Bronchial epithelial cell (primary cell): ENCODE data around the gene DDRGK1. TPM values are rescaled to one million over a fixed set of nuclear protein-coding genes. Genes with fewer than 3 reads are reported as not detected.

ENCODE experiments used
- DNase-seq: peaks from one replicate; pipeline ENCODE4 v3.0.0-alpha.2; 2010; ENCODE audit warnings: low read depth
- FAIRE-seq: peaks from 2 replicates; lab custom pipeline; 2011; peaks lifted over from hg19 to GRCh38; lab: Jason Lieb, UNC
- H3K27me3 ChIP-seq: 2 replicates; pipeline ENCODE4 v1.5.1; 2011; ENCODE audit warnings: low read length; ENCODE audit not compliant: control insufficient read depth, insufficient read depth
- H3K36me3 ChIP-seq: 2 replicates; pipeline ENCODE4 v1.5.1; 2011; ENCODE audit warnings: low read length; ENCODE audit not compliant: control insufficient read depth, insufficient read depth
- H3K4me3 ChIP-seq: 2 replicates; pipeline ENCODE4 v1.5.1; 2011; ENCODE audit warnings: mild to moderate bottlenecking, low read depth, low read length, control low read depth
- total RNA-seq: library from RNA; depleted of rRNA; stranded (reverse); fragments of >200 nt; gene quantifications from 2 replicates; pipeline ENCODE4 v1.2.1, GENCODE V29; 2014
- TF ChIP-seq, protein P1 (sequence below): IDR thresholded peaks from 2 replicates; pipeline ENCODE4 v1.5.1; 2011; ENCODE audit warnings: mild to moderate bottlenecking, moderate library complexity, low read length, control low read depth, inconsistent platforms; ENCODE audit not compliant: insufficient read depth, severe bottlenecking

DDRGK1 gene
- total RNA-seq, 1 donor from 2014 or later: 72.7 TPM

DNA sequence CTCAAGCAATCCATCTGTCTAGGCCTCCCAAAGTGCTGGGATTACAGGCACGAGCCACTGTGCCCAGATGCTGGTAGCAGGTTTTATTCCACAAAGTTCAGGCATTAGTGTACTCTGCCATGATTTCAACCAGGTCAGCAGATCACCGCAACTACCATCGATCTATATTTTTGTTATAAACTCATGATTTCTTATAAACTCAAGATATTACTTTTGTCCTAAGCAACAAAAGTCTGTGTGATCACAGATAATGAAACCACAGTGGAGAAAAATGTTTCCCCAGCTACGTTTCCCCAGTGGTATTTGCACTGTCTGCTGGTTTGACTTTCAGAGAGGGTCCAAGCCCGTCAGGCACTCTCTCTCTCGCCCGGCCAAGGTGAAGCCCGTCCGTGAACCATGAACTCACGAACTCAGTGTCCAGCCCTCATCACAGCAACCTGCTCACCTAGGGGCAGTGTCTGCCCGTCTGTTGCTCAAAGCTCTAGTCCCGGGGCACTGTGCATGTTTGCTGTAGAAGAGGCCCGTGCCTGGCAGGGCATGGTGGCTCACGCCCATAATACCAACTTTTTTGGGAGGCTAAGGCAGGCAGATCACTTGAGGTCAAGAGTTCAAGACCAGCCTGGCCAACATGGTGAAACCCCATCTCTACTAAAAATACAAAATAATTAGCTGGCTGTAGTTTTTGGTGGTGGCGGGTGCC lies 27.6 kb upstream of the DDRGK1 start:
- H3K27me3 ChIP-seq: no peaks in the 10 kb centered on the region
- TF ChIP-seq, protein P1, sequence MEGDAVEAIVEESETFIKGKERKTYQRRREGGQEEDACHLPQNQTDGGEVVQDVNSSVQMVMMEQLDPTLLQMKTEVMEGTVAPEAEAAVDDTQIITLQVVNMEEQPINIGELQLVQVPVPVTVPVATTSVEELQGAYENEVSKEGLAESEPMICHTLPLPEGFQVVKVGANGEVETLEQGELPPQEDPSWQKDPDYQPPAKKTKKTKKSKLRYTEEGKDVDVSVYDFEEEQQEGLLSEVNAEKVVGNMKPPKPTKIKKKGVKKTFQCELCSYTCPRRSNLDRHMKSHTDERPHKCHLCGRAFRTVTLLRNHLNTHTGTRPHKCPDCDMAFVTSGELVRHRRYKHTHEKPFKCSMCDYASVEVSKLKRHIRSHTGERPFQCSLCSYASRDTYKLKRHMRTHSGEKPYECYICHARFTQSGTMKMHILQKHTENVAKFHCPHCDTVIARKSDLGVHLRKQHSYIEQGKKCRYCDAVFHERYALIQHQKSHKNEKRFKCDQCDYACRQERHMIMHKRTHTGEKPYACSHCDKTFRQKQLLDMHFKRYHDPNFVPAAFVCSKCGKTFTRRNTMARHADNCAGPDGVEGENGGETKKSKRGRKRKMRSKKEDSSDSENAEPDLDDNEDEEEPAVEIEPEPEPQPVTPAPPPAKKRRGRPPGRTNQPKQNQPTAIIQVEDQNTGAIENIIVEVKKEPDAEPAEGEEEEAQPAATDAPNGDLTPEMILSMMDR: no peak
- no peak overlapping the region for H3K4me3 ChIP-seq
- no peak for FAIRE-seq
- DNase-seq: no peak
- H3K36me3 ChIP-seq: peaks cover 20% of the 10 kb centered on the region

- no peak for DNase-seq
- Histone ChIP-seq H3K27me3 (no peaks in the 10 kb centered on the region), H3K36me3 (peaks cover 21% of the 10 kb centered on the region), H3K4me3 (no peak overlapping the region)
- TF ChIP-seq, protein P1: no peak
- FAIRE-seq: no peak
Measured at GRCh38 chr20:3231116-3231515, 26.6 kb upstream of the DDRGK1 start.

DNA sequence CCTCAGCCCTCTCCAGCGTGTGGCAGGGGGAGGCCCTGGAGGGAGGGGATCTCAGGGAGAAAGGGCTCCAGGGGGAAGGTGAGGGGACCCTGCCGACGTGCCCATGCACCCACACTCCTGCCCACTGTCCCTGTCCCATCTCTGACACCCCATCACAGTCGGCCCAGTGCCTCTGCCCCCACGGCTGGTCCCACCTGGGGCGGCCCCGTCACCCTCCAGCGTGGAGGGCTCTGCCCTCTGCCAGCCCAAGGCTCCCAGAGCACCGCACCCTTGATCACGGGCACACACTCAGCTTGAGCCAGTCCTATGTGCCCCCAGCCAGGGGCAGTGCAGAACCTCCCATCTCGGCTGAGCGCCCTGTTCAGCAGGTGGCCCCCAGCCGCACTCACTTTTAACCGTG lies 25.3 kb upstream of the DDRGK1 start:
- H3K36me3 ChIP-seq: peaks cover 21% of the 10 kb centered on the region
- H3K4me3 ChIP-seq: no peak overlapping the region
- H3K27me3 ChIP-seq: no peaks in the 10 kb centered on the region
- no peak for FAIRE-seq
- TF ChIP-seq, protein P1: no peak
- no peak for DNase-seq

- H3K27me3 ChIP-seq: no peaks in the 10 kb centered on the region
- no peak overlapping the region for H3K4me3 ChIP-seq
- FAIRE-seq: no peak
- H3K36me3 ChIP-seq: peaks cover 19% of the 10 kb centered on the region
- DNase-seq: no peak
- TF ChIP-seq, protein P1: no peak
Measured at GRCh38 chr20:3229158-3229557, 24.7 kb upstream of the DDRGK1 start.

DNA sequence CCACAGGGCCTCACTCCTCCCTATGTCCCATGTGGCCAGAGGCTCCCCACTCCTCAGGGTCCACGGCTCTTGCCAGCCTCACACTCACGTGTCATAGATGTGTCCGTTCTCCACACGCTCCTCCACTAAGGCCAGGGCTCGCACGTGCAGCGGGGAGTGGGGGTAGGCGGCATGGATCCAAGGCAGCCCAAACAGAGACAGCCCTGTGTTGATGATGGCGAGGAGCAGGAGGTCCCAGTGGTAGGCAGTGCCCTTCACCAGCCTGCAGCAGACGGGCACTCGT lies 24.2 kb upstream of the DDRGK1 start:
- FAIRE-seq: no peak
- Histone ChIP-seq H3K4me3 (no peak overlapping the region), H3K27me3 (no peaks in the 10 kb centered on the region), H3K36me3 (peaks cover 21% of the 10 kb centered on the region)
- TF ChIP-seq, protein P1: no peak
- no peak for DNase-seq
